ENCODE measurements around the gene SOSTDC1. TPM values are rescaled to one million over a fixed set of nuclear protein-coding genes. Genes with fewer than 3 reads are reported as not detected.

SOSTDC1 gene
- total RNA-seq, 1 donor from 2014 or later: not detected

DNA sequence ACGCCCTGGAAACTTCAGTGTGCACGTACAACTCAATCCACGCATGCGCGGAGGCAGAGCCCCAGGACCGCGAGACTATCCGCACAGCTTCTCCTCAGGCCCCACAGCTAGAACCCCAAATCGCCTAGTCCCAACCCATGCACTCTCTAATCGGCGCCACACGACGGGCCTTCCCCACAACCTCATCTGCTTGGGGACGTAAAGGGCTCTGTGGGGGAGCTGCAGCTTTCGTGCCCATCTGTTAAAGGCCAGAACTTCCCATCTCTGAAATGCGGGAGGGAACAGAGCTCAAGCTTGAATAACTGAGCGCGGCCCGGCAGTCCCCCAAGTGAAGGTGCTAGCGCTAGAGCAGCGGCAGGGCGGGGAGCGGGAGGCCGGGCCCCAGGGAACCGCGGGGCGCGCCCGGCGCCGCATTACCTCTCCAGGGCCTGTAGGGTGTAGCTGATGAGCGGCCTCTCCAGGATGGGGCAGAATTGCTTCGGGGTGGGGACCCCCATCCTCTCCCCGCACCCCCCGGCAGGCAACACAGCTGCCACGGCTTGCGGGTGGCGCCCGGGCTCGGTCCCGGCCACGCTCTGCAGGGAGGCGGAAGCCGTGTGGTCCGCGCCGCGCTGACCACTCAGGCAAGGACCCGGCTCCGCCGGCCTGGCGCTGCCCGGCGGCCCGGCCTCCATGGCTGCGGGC lies 44.7 kb downstream of the SOSTDC1 start:
- Mint-ChIP-seq H3K27ac (ENCODE audit: unreplicated experiment) (peak overlapping the region; percentile 99), H3K36me3 (ENCODE audit: unreplicated experiment) (no peaks in the 10 kb centered on the region), H3K4me3 (ENCODE audit: unreplicated experiment) (peak overlapping the region; percentile 90), H3K27me3 (ENCODE audit: unreplicated experiment) (no peaks in the 10 kb centered on the region), H3K4me1 (ENCODE audit: unreplicated experiment) (peaks cover 31% of the 10 kb centered on the region), H3K9me3 (ENCODE audit: unreplicated experiment) (no peaks in the 10 kb centered on the region)
- TF ChIP-seq, protein P1, sequence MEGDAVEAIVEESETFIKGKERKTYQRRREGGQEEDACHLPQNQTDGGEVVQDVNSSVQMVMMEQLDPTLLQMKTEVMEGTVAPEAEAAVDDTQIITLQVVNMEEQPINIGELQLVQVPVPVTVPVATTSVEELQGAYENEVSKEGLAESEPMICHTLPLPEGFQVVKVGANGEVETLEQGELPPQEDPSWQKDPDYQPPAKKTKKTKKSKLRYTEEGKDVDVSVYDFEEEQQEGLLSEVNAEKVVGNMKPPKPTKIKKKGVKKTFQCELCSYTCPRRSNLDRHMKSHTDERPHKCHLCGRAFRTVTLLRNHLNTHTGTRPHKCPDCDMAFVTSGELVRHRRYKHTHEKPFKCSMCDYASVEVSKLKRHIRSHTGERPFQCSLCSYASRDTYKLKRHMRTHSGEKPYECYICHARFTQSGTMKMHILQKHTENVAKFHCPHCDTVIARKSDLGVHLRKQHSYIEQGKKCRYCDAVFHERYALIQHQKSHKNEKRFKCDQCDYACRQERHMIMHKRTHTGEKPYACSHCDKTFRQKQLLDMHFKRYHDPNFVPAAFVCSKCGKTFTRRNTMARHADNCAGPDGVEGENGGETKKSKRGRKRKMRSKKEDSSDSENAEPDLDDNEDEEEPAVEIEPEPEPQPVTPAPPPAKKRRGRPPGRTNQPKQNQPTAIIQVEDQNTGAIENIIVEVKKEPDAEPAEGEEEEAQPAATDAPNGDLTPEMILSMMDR (IDR thresholded peaks at IDR 0.05): peak; percentile 49
- peak; percentile 90 for DNase-seq (ENCODE audit: extremely low spot score, unreplicated experiment)

DNA sequence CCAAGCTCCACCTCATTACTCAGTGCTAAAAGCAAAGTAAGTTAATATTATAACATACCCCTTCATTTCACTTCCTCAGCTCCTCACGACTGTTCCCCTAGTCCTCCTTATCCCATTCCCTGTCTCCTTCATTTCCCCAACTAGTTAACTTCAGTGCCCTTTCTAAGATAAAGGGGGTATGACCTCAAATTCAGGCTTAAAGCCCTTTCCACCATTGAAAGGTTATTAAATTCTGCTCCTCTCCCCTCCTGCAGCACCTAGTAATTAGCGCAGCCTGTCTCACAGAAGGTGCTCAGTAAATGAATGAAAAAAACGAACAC lies 45.2 kb downstream of the SOSTDC1 start:
- Mint-ChIP-seq H3K4me3 (ENCODE audit: unreplicated experiment) (peak overlapping the region; percentile 90), H3K4me1 (ENCODE audit: unreplicated experiment) (peaks cover 31% of the 10 kb centered on the region), H3K27me3 (ENCODE audit: unreplicated experiment) (no peaks in the 10 kb centered on the region), H3K9me3 (ENCODE audit: unreplicated experiment) (no peaks in the 10 kb centered on the region), H3K27ac (ENCODE audit: unreplicated experiment) (peak overlapping the region; percentile 99), H3K36me3 (ENCODE audit: unreplicated experiment) (no peaks in the 10 kb centered on the region)
- DNase-seq (ENCODE audit: extremely low spot score, unreplicated experiment): no peak
- TF ChIP-seq, protein P1 (IDR thresholded peaks at IDR 0.05): no peak

DNA sequence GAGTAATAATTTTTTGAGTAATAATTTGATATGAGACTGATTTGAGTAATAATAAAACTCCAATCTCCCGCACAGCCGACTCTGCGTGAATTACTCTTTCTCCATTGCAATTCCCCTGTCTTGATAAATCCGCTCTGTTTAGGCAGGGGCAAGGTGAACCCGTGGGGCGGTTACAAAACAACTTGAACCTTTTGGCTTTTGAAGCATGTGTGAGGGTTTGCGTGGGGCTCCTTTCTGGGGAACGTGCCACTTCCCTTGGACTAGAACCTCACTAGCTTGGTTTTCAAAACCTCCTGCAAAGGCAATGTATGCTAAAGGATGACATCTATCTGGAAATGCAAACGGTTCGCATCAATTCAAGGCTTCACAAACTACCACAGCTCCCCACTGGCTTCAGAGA lies 45.7 kb downstream of the SOSTDC1 start:
- H3K4me3 Mint-ChIP-seq (ENCODE audit: unreplicated experiment): peak overlapping the region; percentile 90
- TF ChIP-seq, protein P1 (IDR thresholded peaks at IDR 0.05): no peak
- H3K9me3 Mint-ChIP-seq (ENCODE audit: unreplicated experiment): no peaks in the 10 kb centered on the region
- H3K27ac Mint-ChIP-seq (ENCODE audit: unreplicated experiment): no peak overlapping the region
- H3K36me3 Mint-ChIP-seq (ENCODE audit: unreplicated experiment): no peaks in the 10 kb centered on the region
- peaks cover 31% of the 10 kb centered on the region for H3K4me1 Mint-ChIP-seq (ENCODE audit: unreplicated experiment)
- no peak for DNase-seq (ENCODE audit: extremely low spot score, unreplicated experiment)
- no peaks in the 10 kb centered on the region for H3K27me3 Mint-ChIP-seq (ENCODE audit: unreplicated experiment)

DNA sequence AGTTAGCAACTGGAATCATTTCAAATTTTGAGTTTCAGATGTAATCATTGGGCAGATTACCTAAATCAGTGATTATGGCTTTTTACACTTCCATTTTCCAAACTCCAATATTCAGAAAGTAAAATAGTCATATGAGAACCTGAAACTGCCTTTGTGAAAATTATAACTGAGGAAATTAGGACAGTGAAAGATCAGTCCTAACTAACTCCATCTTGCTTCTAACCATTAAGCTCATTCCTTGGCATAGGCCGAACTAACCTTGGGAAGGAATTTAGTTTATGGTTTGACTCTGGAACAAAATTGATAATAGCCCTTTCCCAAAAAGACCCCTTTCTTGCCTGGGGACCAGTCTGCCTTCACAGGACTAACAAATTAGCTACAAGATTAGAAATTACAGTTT lies 46.4 kb downstream of the SOSTDC1 start:
- Mint-ChIP-seq H3K27me3 (ENCODE audit: unreplicated experiment) (no peaks in the 10 kb centered on the region), H3K4me1 (ENCODE audit: unreplicated experiment) (peaks cover 31% of the 10 kb centered on the region), H3K9me3 (ENCODE audit: unreplicated experiment) (no peaks in the 10 kb centered on the region), H3K27ac (ENCODE audit: unreplicated experiment) (no peak overlapping the region), H3K36me3 (ENCODE audit: unreplicated experiment) (no peaks in the 10 kb centered on the region), H3K4me3 (ENCODE audit: unreplicated experiment) (no peak overlapping the region)
- TF ChIP-seq, protein P1 (IDR thresholded peaks at IDR 0.05): no peak
- no peak for DNase-seq (ENCODE audit: extremely low spot score, unreplicated experiment)

DNA sequence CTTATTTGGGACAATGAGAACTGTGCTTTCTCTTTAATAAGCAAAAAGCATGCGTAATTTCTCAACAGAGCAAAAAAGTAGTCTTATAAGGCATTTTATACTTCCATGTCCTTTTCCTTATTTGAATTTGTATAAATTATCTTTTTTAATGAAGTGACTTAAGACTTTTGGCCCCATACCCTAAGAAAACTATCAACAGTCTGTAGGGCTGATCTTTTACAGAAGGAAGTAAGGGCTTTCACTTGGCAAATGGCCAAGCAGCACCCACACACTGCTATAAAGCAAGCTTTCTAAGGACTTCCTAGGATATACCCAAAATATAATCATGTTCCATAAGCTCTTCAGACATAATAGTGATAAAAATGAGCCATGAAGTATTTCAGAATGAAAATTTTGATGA lies 47.6 kb downstream of the SOSTDC1 start:
- peaks cover 29% of the 10 kb centered on the region for H3K4me1 Mint-ChIP-seq (ENCODE audit: unreplicated experiment)
- no peak overlapping the region for H3K4me3 Mint-ChIP-seq (ENCODE audit: unreplicated experiment)
- H3K27ac Mint-ChIP-seq (ENCODE audit: unreplicated experiment): no peak overlapping the region
- no peaks in the 10 kb centered on the region for H3K27me3 Mint-ChIP-seq (ENCODE audit: unreplicated experiment)
- H3K36me3 Mint-ChIP-seq (ENCODE audit: unreplicated experiment): no peaks in the 10 kb centered on the region
- TF ChIP-seq, protein P1 (IDR thresholded peaks at IDR 0.05): no peak
- DNase-seq (ENCODE audit: extremely low spot score, unreplicated experiment): no peak
- no peaks in the 10 kb centered on the region for H3K9me3 Mint-ChIP-seq (ENCODE audit: unreplicated experiment)
